HepG2 (cell line): ENCODE data around the gene COL26A1.

Source experiments
- TOPORS ChIP-seq: sonication (generic); formaldehyde crosslinking; IDR thresholded peaks from 2 replicates; pipeline ENCODE4 v1.8.0; 2023; ENCODE audit warnings: mild to moderate bottlenecking, missing genetic modification reagents
- ZFYVE20 ChIP-seq: sonication (generic); formaldehyde crosslinking; IDR thresholded peaks from 2 replicates; pipeline ENCODE4 v1.8.0; 2023; ENCODE audit warnings: low read depth, mild to moderate bottlenecking, moderate library complexity, missing genetic modification reagents, borderline replicate concordance
- ZNF460 ChIP-seq: sonication (generic); formaldehyde crosslinking; IDR thresholded peaks from 2 replicates; pipeline ENCODE4 v1.5.1; 2020; ENCODE audit warnings: missing genetic modification reagents, mild to moderate bottlenecking, borderline replicate concordance
- TF ChIP-seq, protein P1 (sequence below): sonication (generic); formaldehyde crosslinking; conservative IDR thresholded peaks from 2 replicates; pipeline ENCODE4 v1.4.0; 2020; ENCODE audit warnings: missing genetic modification reagents

DNA sequence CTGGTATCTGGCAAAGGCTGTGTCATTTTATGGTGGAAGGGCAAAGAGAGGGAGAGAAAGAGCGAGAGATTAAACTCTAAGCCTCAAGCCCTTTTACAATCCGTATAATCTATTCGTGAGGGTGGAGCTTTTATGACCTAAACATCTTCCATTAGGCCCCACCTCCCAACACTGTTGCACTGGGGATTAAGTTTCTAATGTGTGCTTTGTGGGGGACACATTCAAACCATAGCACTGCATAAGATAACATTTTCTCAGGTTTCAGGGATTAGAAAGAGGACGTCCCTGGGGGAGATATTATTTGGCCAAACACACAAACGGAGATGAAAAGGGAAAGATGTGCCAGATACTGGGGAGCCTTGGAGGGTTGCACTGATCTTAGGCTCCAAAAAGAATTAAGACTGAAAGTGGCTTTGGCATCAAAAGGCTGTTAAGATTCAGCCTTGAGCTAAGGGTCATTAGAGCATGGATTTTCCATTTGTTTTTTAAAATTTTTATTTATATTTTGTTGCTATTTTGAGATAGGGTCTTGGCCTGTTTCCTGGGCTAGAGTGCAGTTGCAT lies 19.0 kb downstream of the COL26A1 start:
- TF ChIP-seq ZFYVE20 (CRISPR knock-in tag) (no peak), ZNF460 (CRISPR knock-in tag) (no peak), TOPORS (no peak)
- TF ChIP-seq, protein P1, sequence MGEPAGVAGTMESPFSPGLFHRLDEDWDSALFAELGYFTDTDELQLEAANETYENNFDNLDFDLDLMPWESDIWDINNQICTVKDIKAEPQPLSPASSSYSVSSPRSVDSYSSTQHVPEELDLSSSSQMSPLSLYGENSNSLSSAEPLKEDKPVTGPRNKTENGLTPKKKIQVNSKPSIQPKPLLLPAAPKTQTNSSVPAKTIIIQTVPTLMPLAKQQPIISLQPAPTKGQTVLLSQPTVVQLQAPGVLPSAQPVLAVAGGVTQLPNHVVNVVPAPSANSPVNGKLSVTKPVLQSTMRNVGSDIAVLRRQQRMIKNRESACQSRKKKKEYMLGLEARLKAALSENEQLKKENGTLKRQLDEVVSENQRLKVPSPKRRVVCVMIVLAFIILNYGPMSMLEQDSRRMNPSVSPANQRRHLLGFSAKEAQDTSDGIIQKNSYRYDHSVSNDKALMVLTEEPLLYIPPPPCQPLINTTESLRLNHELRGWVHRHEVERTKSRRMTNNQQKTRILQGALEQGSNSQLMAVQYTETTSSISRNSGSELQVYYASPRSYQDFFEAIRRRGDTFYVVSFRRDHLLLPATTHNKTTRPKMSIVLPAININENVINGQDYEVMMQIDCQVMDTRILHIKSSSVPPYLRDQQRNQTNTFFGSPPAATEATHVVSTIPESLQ (CRISPR knock-in tag), result no peak
